ENCODE results near the gene RASA3.

DNA sequence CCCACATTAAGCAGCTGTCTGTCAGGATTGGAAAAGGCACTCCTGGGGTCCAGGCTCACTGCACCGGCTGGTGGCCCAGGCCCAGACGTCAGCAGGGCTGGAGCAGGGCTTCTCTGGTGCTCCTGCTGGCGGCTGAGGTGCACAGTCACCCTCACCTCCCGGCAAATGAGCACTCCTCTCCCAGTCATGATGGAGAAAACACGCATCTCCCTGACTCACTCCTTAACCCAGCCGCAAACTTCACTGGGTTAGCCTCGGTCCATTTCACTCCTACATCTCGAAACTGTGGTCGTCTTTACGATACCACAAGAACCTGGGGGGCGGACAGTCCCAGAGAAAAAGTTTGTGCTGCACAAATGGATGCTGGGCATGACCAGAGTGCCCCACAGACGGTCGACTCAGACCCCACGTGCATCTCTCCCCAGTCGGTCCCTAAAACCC lies 3.3 kb upstream of the RASA3 start:
- TF ChIP-seq RAD21 (IDR thresholded peaks at IDR 0.05; ENCODE audit: low read depth) (no peak), YY1 (IDR thresholded peaks at IDR 0.05; ENCODE audit: extremely low read depth, insufficient replicate concordance, low read depth, low read length) (no peak), REST (IDR thresholded peaks at IDR 0.05; ENCODE audit: low read depth) (no peak)
- TF ChIP-seq, protein P1, sequence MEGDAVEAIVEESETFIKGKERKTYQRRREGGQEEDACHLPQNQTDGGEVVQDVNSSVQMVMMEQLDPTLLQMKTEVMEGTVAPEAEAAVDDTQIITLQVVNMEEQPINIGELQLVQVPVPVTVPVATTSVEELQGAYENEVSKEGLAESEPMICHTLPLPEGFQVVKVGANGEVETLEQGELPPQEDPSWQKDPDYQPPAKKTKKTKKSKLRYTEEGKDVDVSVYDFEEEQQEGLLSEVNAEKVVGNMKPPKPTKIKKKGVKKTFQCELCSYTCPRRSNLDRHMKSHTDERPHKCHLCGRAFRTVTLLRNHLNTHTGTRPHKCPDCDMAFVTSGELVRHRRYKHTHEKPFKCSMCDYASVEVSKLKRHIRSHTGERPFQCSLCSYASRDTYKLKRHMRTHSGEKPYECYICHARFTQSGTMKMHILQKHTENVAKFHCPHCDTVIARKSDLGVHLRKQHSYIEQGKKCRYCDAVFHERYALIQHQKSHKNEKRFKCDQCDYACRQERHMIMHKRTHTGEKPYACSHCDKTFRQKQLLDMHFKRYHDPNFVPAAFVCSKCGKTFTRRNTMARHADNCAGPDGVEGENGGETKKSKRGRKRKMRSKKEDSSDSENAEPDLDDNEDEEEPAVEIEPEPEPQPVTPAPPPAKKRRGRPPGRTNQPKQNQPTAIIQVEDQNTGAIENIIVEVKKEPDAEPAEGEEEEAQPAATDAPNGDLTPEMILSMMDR (IDR thresholded peaks at IDR 0.05 in 2 of 3, conservative IDR thresholded peaks at IDR 0.05 in 1 of 3; ENCODE audit: borderline replicate concordance in 1 of 3, insufficient read depth in 1 of 3, low read depth in 2 of 3, low read length in 2 of 3), result no peak
- TF ChIP-seq, protein P2, sequence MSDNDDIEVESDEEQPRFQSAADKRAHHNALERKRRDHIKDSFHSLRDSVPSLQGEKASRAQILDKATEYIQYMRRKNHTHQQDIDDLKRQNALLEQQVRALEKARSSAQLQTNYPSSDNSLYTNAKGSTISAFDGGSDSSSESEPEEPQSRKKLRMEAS (IDR thresholded peaks at IDR 0.05), result no peak

Data from HCT116 (cell line).